AG08395 (cell line): ENCODE data around the gene TRPV3.
"Not testable (repeated sequence)": the region's sequence is repeated elsewhere in the genome, so short reads cannot be mapped to it uniquely, and the experiment has no call there.

Source experiments
- DNase-seq: peaks from one replicate; pipeline ENCODE4 v3.0.0; 2012; ENCODE audit warnings: mixed read lengths, low spot score

Gene TRPV3

GRCh38 chr17:3573246-3574100 is 15.9 kb upstream of the TRPV3 start:
- DNase-seq, result no peak

- DNase-seq, result no peak
Observed at GRCh38 chr17:3572231-3572630, 14.6 kb upstream of the TRPV3 start.

GRCh38 chr17:3571043-3571900 is 13.7 kb upstream of the TRPV3 start:
- DNase-seq, result no peak

- no peak for DNase-seq
Observed at GRCh38 chr17:3569534-3570137, 12.0 kb upstream of the TRPV3 start.

GRCh38 chr17:3566551-3566950 is 8.9 kb upstream of the TRPV3 start:
- no peak for DNase-seq

- DNase-seq, result no peak
Observed at GRCh38 chr17:3565143-3565542, 7.5 kb upstream of the TRPV3 start.

GRCh38 chr17:3564241-3564640 is 6.6 kb upstream of the TRPV3 start:
- not testable (repeated sequence) for DNase-seq

- DNase-seq, result no peak
Observed at GRCh38 chr17:3559270-3559645, 1.6 kb upstream of the TRPV3 start.

GRCh38 chr17:3558603-3559269 is 1.1 kb upstream of the TRPV3 start:
- DNase-seq, result no peak

GRCh38 chr17:3556916-3557767 is 470 bp downstream of the TRPV3 start:
- no peak for DNase-seq

- no peak for DNase-seq
Observed at GRCh38 chr17:3556239-3556915, 1.2 kb downstream of the TRPV3 start.

- DNase-seq, result no peak
Observed at GRCh38 chr17:3555189-3555796, 2.3 kb downstream of the TRPV3 start.

GRCh38 chr17:3554440-3554839 is 3.2 kb downstream of the TRPV3 start:
- no peak for DNase-seq

GRCh38 chr17:3553419-3554401 is 3.9 kb downstream of the TRPV3 start:
- no peak for DNase-seq

- no peak for DNase-seq
Observed at GRCh38 chr17:3552916-3553315, 4.7 kb downstream of the TRPV3 start.

GRCh38 chr17:3551189-3551588 is 6.4 kb downstream of the TRPV3 start:
- no peak for DNase-seq

GRCh38 chr17:3549610-3550162 is 7.9 kb downstream of the TRPV3 start:
- DNase-seq, result no peak

- no peak for DNase-seq
Observed at GRCh38 chr17:3547628-3548027, 10.0 kb downstream of the TRPV3 start.

GRCh38 chr17:3546997-3547396 is 10.6 kb downstream of the TRPV3 start:
- DNase-seq, result no peak
